ENCODE data around the gene TNFAIP8. TPM values are rescaled to one million over a fixed set of nuclear protein-coding genes. Genes with fewer than 3 reads are reported as not detected.

Gene TNFAIP8
- total and polyA plus RNA-seq, 9 of the 15 experiments (the other 6 are each of a cell fraction or from before 2014, with no cell fraction given), result 29.9 to 52.2 (median 44.8) TPM

GRCh38 chr5:119329666-119330065 is 26.2 kb upstream of the TNFAIP8 start:
- no TSS peak for BruUV-seq (replicated peaks)
- DNase-seq (ENCODE audit: extremely low read depth in 1 of 4, low spot score in 3 of 4), result peak in 1 of 4 experiments; percentile 37
- Histone ChIP-seq H3K9ac (ENCODE audit: insufficient read depth in 1 of 2, low read depth in 2 of 2, low read length in 2 of 2) (peak overlapping the region; percentile 11 to 66; a peak in 3 of 4 replicates), H3K9me3 (replicated peaks; ENCODE audit: control insufficient read depth, insufficient read depth, low read depth, low read length) (no peaks in the 10 kb centered on the region), H3K4me1 (replicated peaks in 1 of 2; ENCODE audit: control insufficient read depth in 2 of 2, insufficient read depth in 2 of 2, low read length in 2 of 2) (peaks cover 44 to 88% of the 10 kb centered on the region in 2 experiments), H3K4me3 (no peak overlapping the region), H3K36me3 (ENCODE audit: control insufficient read depth, insufficient read depth, low read length) (peaks cover 11% of the 10 kb centered on the region), H3K27me3 (ENCODE audit: control insufficient read depth in 2 of 2, insufficient read depth in 2 of 2, low read length in 2 of 2) (no peaks in the 10 kb centered on the region), H2AFZ (ENCODE audit: low read depth, low read length) (0 out of 2 replicates have a peak overlapping the region, but pooled peaks have one; percentile 7), H3K79me2 (ENCODE audit: control insufficient read depth, insufficient read depth, low read length) (peaks cover 90% of the 10 kb centered on the region), H3K9me1 (ENCODE audit: control insufficient read depth, insufficient read depth, low read length) (peaks cover 6% of the 10 kb centered on the region), H4K20me1 (replicated peaks; ENCODE audit: control insufficient read depth, insufficient read depth, low read length) (no peaks in the 10 kb centered on the region), H3K4me2 (ENCODE audit: insufficient read depth, low read length) (peak overlapping the region; percentile 66), H3K27ac (ENCODE audit: extremely low read depth, low read depth, low read length) (peak overlapping the region; percentile 86)
- in situ Hi-C loops (cut with MboI) (no loop called here), intact Hi-C loops (cut with micrococcal nuclease) (loop anchor here (1.0 to 2.0 kb wide), 3 partner anchors 8 to 61 kb away; no protein-coding TSS in a partner anchor)
- ATAC-seq, result 0 out of 3 replicates have a peak, but pooled peaks have one; percentile 2
- CTCF ChIA-PET (ENCODE audit: low intra/inter-chr PET ratio), result no interaction called here
- FAIRE-seq, result no peak
- POLR2A ChIA-PET, result interaction anchor here (0.8 kb wide), 1 partner anchor 8 kb away, joined by 5 read pairs; no protein-coding TSS in a partner anchor
- 30% methylated on average over 4 of the region's 6 CpGs for WGBS (ENCODE audit: insufficient coverage, low coverage, missing lambda C conversion rate)
- no peak for TF ChIP-seq ERF (CRISPR knock-in tag; IDR thresholded peaks at IDR 0.05)
- no peak for TF ChIP-seq SETDB1 (IDR thresholded peaks at IDR 0.05; ENCODE audit: low read length)
- 0 out of 2 replicates have a peak, but pooled peaks have one; percentile 31 for TF ChIP-seq HINFP (tag; conservative IDR thresholded peaks at IDR 0.05; ENCODE audit: low read depth)
- TF ChIP-seq FOXK1 (CRISPR knock-in tag; IDR thresholded peaks at IDR 0.05; ENCODE audit: borderline replicate concordance), result no peak
- no peak for TF ChIP-seq CREB1 (IDR thresholded peaks at IDR 0.05)
- TF ChIP-seq CREB1 (CRISPR knock-in tag; IDR thresholded peaks at IDR 0.05), result no peak
- no peak for TF ChIP-seq GTF2B (IDR thresholded peaks at IDR 0.05; ENCODE audit: extremely low read depth, insufficient read length)
- TF ChIP-seq SMAD3 (CRISPR knock-in tag; conservative IDR thresholded peaks at IDR 0.05), result no peak
- 0 out of 2 replicates have a peak, but pooled peaks have one; percentile 23 for TF ChIP-seq GTF2A2 (tag; IDR thresholded peaks at IDR 0.05)
- no peak for TF ChIP-seq BRD9 (IDR thresholded peaks at IDR 0.05; ENCODE audit: low read depth, partially characterized antibody)
- no peak for TF ChIP-seq CREBBP (IDR thresholded peaks at IDR 0.05; ENCODE audit: low read depth, low read length)
- TF ChIP-seq SRSF9 (IDR thresholded peaks at IDR 0.05; ENCODE audit: borderline replicate concordance, low read depth, low read length), result no peak
- TF ChIP-seq DMBX1 (CRISPR knock-in tag; IDR thresholded peaks at IDR 0.05; ENCODE audit: borderline replicate concordance), result peak; percentile 49; the same call in 1 of the 2 replicates
- TF ChIP-seq ZNF740 (CRISPR knock-in tag; IDR thresholded peaks at IDR 0.05), result no peak
- TF ChIP-seq ZNF740 (tag; IDR thresholded peaks at IDR 0.05), result 0 out of 4 replicates have a peak, but pooled peaks of 1 of the 2 experiments have one; percentile 18
- no peak for TF ChIP-seq TSC22D4 (tag; IDR thresholded peaks at IDR 0.05)
- no peak for TF ChIP-seq ZBTB26 (CRISPR knock-in tag; IDR thresholded peaks at IDR 0.05)
- TF ChIP-seq NFIX (CRISPR knock-in tag; IDR thresholded peaks at IDR 0.05; ENCODE audit: low read depth), result no peak
